Tibial nerve (tissue), 4 donors: Measurements from ENCODE around the gene ARAP1. TPM values are rescaled to one million over a fixed set of nuclear protein-coding genes. Genes with fewer than 3 reads are reported as not detected.

Experiments
- DNase-seq, 2 donors: peaks; one replicate each; pipeline ENCODE4 v3.0.0-alpha.2; 2019; ENCODE audit warnings: low spot score in 2 of 2
- H3K27ac ChIP-seq, 4 donors: fragments of 200-600 bp; sonication (generic) in 3 of 4; one replicate each; pipeline ENCODE4 v1.5.1; 2017 to 2019; ENCODE audit warnings: mild to moderate bottlenecking in 1 of 4
- H3K27me3 ChIP-seq, 2 donors: fragments of 200-600 bp; sonication (generic) in 1 of 2; one replicate each; pipeline versions ENCODE4 v1.5.1 to v1.6.0; 2017 to 2019
- H3K36me3 ChIP-seq, 3 donors: fragments of 200-600 bp; sonication (generic); one replicate each; pipeline ENCODE4 v1.5.1; 2018 to 2019
- H3K4me1 ChIP-seq, 4 donors: fragments of 200-600 bp; sonication (generic) in 3 of 4; one replicate each; pipeline ENCODE4 v1.5.1; 2017 to 2019
- H3K4me3 ChIP-seq, 4 donors: fragments of 200-600 bp; sonication (generic) in 3 of 4; one replicate each; pipeline ENCODE4 v1.5.1; 2017 to 2019; ENCODE audit warnings: mild to moderate bottlenecking in 1 of 4, moderate library complexity in 1 of 4
- H3K9me3 ChIP-seq, 4 donors: fragments of 200-600 bp; sonication (generic) in 3 of 4; one replicate each; pipeline ENCODE4 v1.5.1; 2017 to 2019
- CTCF ChIP-seq, 5 experiments: fragments of 200-600 bp in 3 of 5; fragments of 450-650 bp in 2 of 5; sonication (generic) in 3 of 5; IDR thresholded peaks; one replicate each; pipeline ENCODE4 v1.5.1; 2016 to 2019; ENCODE audit warnings: antibody characterized with exemption in 5 of 5, mild to moderate bottlenecking in 3 of 5, moderate library complexity in 2 of 5
- EP300 ChIP-seq, 2 donors: sonication (generic); formaldehyde crosslinking; IDR thresholded peaks; one replicate each; pipeline ENCODE4 v1.6.1; 2017; ENCODE audit warnings: antibody characterized with exemption in 2 of 2, mild to moderate bottlenecking in 1 of 2
- POLR2A ChIP-seq, 2 donors: fragments of 450-650 bp; IDR thresholded peaks; one replicate each; pipeline ENCODE4 v1.6.1; 2017; ENCODE audit warnings: antibody characterized with exemption in 2 of 2, mild to moderate bottlenecking in 2 of 2, moderate library complexity in 2 of 2
- WGBS, 2 donors: methylation state at CpG; one replicate each; pipeline ENCODE4 v1.1.5; 2018; 5-methylcytosine and 5-hydroxymethylcytosine counted together
- total RNA-seq, 4 donors: library from RNA; depleted of rRNA; stranded (reverse); fragments of >200 nt; gene quantifications; one replicate each; pipeline ENCODE4 v1.1.0, GENCODE V29; 2016

The ARAP1 gene
- total RNA-seq, 4 donors from 2014 or later, result 104 to 151 (median 149) TPM

- 18 to 40% methylated on average over 1 to 4 of the region's 4 CpGs for WGBS, 2 donors
- H3K27me3 ChIP-seq, result no peaks in the 10 kb centered on the region
- H3K36me3 ChIP-seq, result peaks cover 0 to 23% (median 0%) of the 10 kb centered on the region in 3 donors
- TF ChIP-seq EP300 (IDR thresholded peaks at IDR 0.05) (no peak), POLR2A (IDR thresholded peaks at IDR 0.05) (no peak), CTCF (IDR thresholded peaks at IDR 0.05) (no peak)
- no peak overlapping the region for H3K4me3 ChIP-seq
- no peaks in the 10 kb centered on the region for H3K9me3 ChIP-seq
- H3K4me1 ChIP-seq, result peaks cover 0 to 49% (median 19%) of the 10 kb centered on the region in 4 donors
- no peak for DNase-seq
- H3K27ac ChIP-seq, result peak overlapping the region in 1 of 4 donors; percentile 25
Observed at GRCh38 chr11:72727521-72727920, 24.7 kb downstream of the ARAP1 start.

GRCh38 chr11:72726266-72727220 is 25.7 kb downstream of the ARAP1 start:
- Histone ChIP-seq H3K27ac (peak overlapping the region in 1 of 4 donors; percentile 79), H3K27me3 (no peaks in the 10 kb centered on the region), H3K4me3 (no peak overlapping the region), H3K9me3 (no peaks in the 10 kb centered on the region), H3K4me1 (peaks cover 0 to 57% (median 22%) of the 10 kb centered on the region in 4 donors), H3K36me3 (peaks cover 0 to 21% (median 0%) of the 10 kb centered on the region in 3 donors)
- no peak for TF ChIP-seq CTCF (IDR thresholded peaks at IDR 0.05)
- no peak for TF ChIP-seq POLR2A (IDR thresholded peaks at IDR 0.05)
- no peak for TF ChIP-seq EP300 (IDR thresholded peaks at IDR 0.05)
- 88 to 89% methylated on average over 34 to 38 of the region's 40 CpGs for WGBS, 2 donors
- no peak for DNase-seq

- TF ChIP-seq CTCF (IDR thresholded peaks at IDR 0.05), result no peak
- no peak for TF ChIP-seq POLR2A (IDR thresholded peaks at IDR 0.05)
- no peak for TF ChIP-seq EP300 (IDR thresholded peaks at IDR 0.05)
- Histone ChIP-seq H3K4me3 (no peak overlapping the region), H3K9me3 (no peaks in the 10 kb centered on the region), H3K4me1 (peaks cover 0 to 65% (median 30%) of the 10 kb centered on the region in 4 donors), H3K27me3 (no peaks in the 10 kb centered on the region), H3K27ac (peak overlapping the region; percentile 21 to 79 (median 44)), H3K36me3 (peaks cover 0 to 15% (median 0%) of the 10 kb centered on the region in 3 donors)
- no peak for DNase-seq
- 78 to 82% methylated on average over 4 of the region's 4 CpGs for WGBS, 2 donors
Observed at GRCh38 chr11:72725724-72726028, 26.5 kb downstream of the ARAP1 start.

- H3K27me3 ChIP-seq, result no peaks in the 10 kb centered on the region
- TF ChIP-seq EP300 (IDR thresholded peaks at IDR 0.05) (peak in 1 of 2 donors; percentile 28), CTCF (IDR thresholded peaks at IDR 0.05) (peak; percentile 86 to 93 (median 88)), POLR2A (IDR thresholded peaks at IDR 0.05) (no peak)
- H3K4me1 ChIP-seq, result peaks cover 0 to 71% (median 35%) of the 10 kb centered on the region in 4 donors
- H3K9me3 ChIP-seq, result no peaks in the 10 kb centered on the region
- WGBS, 2 donors, result 47 to 49% methylated on average over 9 of the region's 9 CpGs
- no peak overlapping the region for H3K4me3 ChIP-seq
- H3K27ac ChIP-seq, result peak overlapping the region; percentile 21 to 79 (median 44)
- peaks cover 0 to 15% (median 0%) of the 10 kb centered on the region in 3 donors for H3K36me3 ChIP-seq
- peak; percentile 58 to 87 for DNase-seq
Observed at GRCh38 chr11:72724851-72725723, 27.1 kb downstream of the ARAP1 start.
